ENCODE data around the gene L3MBTL4.
"Not testable (repeated sequence)": the region's sequence is repeated elsewhere in the genome, so short reads cannot be mapped to it uniquely, and the experiment has no call there.

The L3MBTL4 gene

DNA sequence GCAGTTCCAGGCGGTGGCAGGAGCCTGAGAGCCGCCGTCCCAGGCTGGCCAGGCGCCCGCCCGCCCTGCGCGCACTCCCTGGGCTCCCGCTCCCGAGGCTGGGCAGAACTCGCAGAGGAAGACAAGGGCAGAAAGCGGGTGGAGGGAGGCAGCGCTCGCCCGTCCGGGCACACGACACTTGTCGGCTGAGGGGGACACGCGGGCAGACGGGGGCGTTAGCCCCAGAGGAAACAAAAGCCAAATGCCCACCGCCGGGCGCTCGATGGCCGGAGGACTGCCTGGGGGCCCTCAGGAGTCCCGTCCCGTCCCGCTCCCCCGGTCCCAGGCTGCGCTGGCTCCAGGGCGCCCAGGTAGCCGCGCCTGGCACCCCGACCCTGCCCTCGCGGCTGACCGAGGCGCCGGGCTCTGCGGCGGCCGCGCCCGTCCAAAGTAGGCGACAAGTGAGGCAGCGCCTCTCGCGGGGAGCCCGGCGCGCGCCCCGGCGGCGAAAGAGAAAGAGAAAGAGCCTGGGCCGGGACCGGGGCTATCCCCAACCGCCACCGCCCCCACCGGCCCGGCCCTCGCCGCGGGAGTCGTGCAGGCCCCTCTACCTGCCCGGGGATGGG is 491 bp downstream of the L3MBTL4 start:
- H3K4me1 ChIP-seq (ENCODE audit: insufficient read depth, low read length) = no peaks in the 10 kb centered on the region
- H3K9ac ChIP-seq (ENCODE audit: low read depth, low read length) = peak overlapping the region; percentile 87
- no peaks in the 10 kb centered on the region for H3K36me3 ChIP-seq (ENCODE audit: insufficient read depth, low read length)
- H3K9me3 ChIP-seq (ENCODE audit: control insufficient read depth, insufficient read depth, low read length) = no peaks in the 10 kb centered on the region

- Histone ChIP-seq H3K36me3 (ENCODE audit: insufficient read depth, low read length) (no peaks in the 10 kb centered on the region), H3K9me3 (ENCODE audit: control insufficient read depth, insufficient read depth, low read length) (no peaks in the 10 kb centered on the region), H3K4me1 (ENCODE audit: insufficient read depth, low read length) (no peaks in the 10 kb centered on the region), H3K9ac (ENCODE audit: low read depth, low read length) (peak overlapping the region; percentile 87)
Measured at GRCh38 chr18:6413579-6414117, 1.1 kb downstream of the L3MBTL4 start.

DNA sequence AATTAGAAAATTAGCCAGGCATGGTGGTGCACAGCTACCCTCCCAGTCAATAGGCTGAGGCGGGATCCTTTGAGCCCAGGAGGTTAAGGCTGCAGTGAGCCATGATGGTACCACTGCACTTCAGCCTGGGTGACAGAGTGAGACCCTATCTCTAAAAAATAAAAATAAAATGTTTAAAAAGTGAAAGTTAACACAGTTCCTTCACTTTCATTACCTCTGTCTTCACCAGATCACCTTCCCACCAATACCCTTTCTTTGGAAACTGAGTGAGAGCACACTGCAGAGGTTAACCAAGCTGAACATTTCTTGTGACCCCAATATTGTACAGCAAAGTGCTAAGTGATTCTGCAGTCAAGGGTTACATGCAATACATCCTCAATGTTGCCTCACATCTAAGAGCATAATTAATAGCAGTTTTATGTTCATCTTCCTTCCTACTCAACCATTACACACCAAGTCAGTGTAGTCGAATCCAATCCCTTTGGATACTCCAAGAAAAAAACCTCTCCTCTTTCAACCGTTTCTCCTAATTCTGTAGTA is 1.7 kb downstream of the L3MBTL4 start:
- Histone ChIP-seq H3K9me3 (ENCODE audit: control insufficient read depth, insufficient read depth, low read length) (no peaks in the 10 kb centered on the region), H3K36me3 (ENCODE audit: insufficient read depth, low read length) (no peaks in the 10 kb centered on the region), H3K9ac (ENCODE audit: low read depth, low read length) (no peak overlapping the region), H3K4me1 (ENCODE audit: insufficient read depth, low read length) (no peaks in the 10 kb centered on the region)

GRCh38 chr18:6411382-6411781 is 3.3 kb downstream of the L3MBTL4 start:
- H3K9me3 ChIP-seq (ENCODE audit: control insufficient read depth, insufficient read depth, low read length) = no peaks in the 10 kb centered on the region
- peaks cover 7% of the 10 kb centered on the region for H3K4me1 ChIP-seq (ENCODE audit: insufficient read depth, low read length)
- no peaks in the 10 kb centered on the region for H3K36me3 ChIP-seq (ENCODE audit: insufficient read depth, low read length)
- no peak overlapping the region for H3K9ac ChIP-seq (ENCODE audit: low read depth, low read length)

DNA sequence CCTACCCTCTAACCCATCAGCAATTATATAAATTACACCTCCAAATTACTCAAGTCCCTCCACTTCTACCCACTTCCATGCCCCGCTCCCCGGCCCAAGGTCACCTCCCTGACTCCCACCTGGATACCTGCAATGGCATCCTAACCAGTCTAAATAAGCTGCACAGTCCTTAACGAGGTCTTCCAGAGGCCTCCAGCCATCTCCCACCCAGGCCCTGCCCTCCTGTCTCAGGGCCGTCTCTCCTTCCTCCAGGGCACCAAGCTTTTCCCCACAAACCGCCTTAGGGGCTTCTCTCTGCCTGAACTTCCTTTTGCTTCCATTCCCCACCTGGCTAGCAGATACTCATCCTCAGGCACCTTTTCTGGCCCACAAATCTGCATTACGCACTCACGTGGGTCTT is 4.8 kb downstream of the L3MBTL4 start:
- Histone ChIP-seq H3K9me3 (ENCODE audit: control insufficient read depth, insufficient read depth, low read length) (no peaks in the 10 kb centered on the region), H3K4me1 (ENCODE audit: insufficient read depth, low read length) (peaks cover 13% of the 10 kb centered on the region), H3K9ac (ENCODE audit: low read depth, low read length) (no peak overlapping the region), H3K36me3 (ENCODE audit: insufficient read depth, low read length) (no peaks in the 10 kb centered on the region)

- not testable (repeated sequence) for H3K9me3 ChIP-seq (ENCODE audit: control insufficient read depth, insufficient read depth, low read length); H3K36me3 ChIP-seq (ENCODE audit: insufficient read depth, low read length); H3K9ac ChIP-seq (ENCODE audit: low read depth, low read length)
- peaks cover 13% of the 10 kb centered on the region for H3K4me1 ChIP-seq (ENCODE audit: insufficient read depth, low read length)
Measured at GRCh38 chr18:6408543-6408942, 6.2 kb downstream of the L3MBTL4 start.

GRCh38 chr18:6406910-6407470 is 7.7 kb downstream of the L3MBTL4 start:
- no peaks in the 10 kb centered on the region for H3K9me3 ChIP-seq (ENCODE audit: control insufficient read depth, insufficient read depth, low read length)
- H3K9ac ChIP-seq (ENCODE audit: low read depth, low read length) = no peak overlapping the region
- no peaks in the 10 kb centered on the region for H3K36me3 ChIP-seq (ENCODE audit: insufficient read depth, low read length)
- H3K4me1 ChIP-seq (ENCODE audit: insufficient read depth, low read length) = peaks cover 13% of the 10 kb centered on the region

DNA sequence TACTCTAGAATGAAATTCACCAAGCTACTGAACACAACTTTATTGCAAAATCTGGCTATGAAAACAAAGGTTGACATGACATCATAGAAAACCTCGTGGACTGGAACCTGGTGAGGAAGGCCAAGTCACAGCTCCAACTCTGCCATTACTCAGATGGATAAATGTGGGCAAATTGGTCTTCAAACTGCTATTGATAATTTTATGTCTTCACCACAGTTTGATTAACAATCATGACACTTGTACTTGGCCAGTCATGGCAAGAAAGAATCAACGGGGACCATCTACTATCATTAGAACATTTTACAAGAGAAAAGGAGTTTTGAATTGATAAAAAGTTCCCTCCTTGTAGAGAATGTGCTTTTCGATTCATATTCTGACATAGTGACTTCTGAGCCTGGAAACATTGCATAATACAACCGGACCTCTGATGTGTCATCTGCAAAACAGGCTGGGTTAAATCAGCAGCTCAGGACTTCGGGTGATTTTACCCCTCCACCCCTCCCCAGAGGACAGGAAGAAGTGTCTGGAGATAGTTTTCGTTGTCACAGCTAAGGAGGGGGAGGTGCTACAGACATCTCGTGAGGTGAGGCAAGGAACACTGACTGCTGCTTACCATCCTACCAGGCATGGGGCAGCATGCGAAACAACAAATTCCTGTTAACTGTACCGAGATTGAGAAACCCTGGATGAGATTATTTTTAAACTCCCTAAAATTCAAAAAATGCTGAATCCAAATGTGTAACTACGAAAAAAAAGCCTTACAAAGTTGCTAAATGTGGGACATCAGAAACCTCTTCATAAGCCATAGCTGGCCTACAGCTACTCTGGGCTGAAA is 8.4 kb downstream of the L3MBTL4 start:
- peaks cover 13% of the 10 kb centered on the region for H3K4me1 ChIP-seq (ENCODE audit: insufficient read depth, low read length)
- H3K9ac ChIP-seq (ENCODE audit: low read depth, low read length) = no peak overlapping the region
- no peaks in the 10 kb centered on the region for H3K9me3 ChIP-seq (ENCODE audit: control insufficient read depth, insufficient read depth, low read length)
- H3K36me3 ChIP-seq (ENCODE audit: insufficient read depth, low read length) = no peaks in the 10 kb centered on the region

DNA sequence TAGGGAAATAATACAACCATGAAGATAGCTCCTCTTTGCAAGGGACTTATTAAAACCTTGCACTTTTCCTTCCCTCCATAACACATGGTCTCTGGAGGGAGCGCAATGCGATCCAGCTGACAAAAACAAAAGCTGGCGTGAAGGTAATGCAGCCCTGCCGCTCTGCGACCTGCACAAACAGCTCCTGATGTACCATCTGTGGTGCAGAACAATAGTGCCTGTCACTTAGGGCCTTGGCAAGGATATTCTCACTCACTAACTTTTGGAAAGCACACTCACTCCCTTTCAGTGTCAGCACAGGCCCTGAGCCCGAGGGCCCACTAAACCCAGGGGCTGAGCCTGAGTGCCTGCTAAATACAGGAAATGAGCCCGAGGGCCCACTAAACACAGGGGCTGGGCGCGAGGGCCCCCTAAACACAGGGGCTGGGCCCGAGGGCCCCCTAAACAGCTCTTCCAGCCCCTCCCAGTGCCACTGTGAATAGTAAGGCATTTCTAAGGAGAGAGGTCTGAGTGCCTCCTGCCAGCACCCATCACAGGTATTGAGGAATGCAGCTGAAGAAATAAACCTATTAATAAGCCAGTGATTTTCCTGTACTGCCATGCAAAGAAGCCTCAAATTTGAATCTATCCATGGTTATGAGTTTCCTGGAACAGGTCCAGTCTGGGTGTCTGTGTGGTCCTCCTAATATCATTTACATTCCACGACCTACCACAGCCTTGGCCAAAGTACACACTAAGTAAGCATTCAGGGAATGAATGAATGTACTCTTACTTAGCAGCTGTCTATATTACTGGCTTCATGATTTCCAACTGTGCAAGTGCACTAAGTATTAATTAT is 9.3 kb downstream of the L3MBTL4 start:
- no peaks in the 10 kb centered on the region for H3K9me3 ChIP-seq (ENCODE audit: control insufficient read depth, insufficient read depth, low read length)
- no peak overlapping the region for H3K9ac ChIP-seq (ENCODE audit: low read depth, low read length)
- no peaks in the 10 kb centered on the region for H3K36me3 ChIP-seq (ENCODE audit: insufficient read depth, low read length)
- peaks cover 13% of the 10 kb centered on the region for H3K4me1 ChIP-seq (ENCODE audit: insufficient read depth, low read length)

DNA sequence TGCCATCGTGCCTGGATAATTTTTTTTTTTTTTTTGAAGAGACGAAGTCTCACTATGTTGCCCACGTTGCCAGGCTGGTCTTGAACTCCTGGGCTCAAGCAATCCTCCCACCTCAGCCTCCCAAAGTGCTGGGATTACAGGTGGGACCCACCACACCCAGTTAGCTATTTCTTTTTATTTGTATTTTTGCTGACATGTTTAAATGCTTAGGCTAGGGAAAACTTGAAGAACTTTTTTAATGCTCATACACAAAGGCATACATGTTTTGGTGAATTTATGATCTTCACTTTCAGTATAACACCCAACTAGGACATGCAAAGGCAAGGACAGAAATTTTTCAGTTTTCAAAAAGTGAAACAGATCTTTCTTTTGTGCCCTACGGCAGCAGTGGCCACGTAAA is 9.9 kb downstream of the L3MBTL4 start:
- Histone ChIP-seq H3K36me3 (ENCODE audit: insufficient read depth, low read length) (no peaks in the 10 kb centered on the region), H3K9me3 (ENCODE audit: control insufficient read depth, insufficient read depth, low read length) (no peaks in the 10 kb centered on the region), H3K9ac (ENCODE audit: low read depth, low read length) (no peak overlapping the region), H3K4me1 (ENCODE audit: insufficient read depth, low read length) (peaks cover 13% of the 10 kb centered on the region)

DNA sequence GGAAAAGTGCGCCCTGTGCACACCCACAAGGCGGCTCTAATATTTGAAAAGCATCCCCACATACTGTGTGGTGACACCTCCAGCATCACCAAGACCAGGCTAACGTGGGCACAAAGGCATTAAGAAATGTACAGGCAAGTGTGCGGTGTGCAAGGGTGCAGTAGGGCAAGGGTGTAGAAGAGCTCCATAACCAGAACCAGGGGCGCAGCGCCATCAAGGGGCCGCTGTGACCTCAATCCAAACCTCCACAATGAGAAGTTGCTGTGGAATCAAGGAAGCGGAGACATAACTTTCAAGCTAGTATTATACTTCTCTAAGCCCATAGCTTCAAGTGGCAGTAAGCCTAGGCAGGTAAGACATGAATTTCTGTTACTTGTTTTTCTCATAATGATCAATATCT is 13.0 kb downstream of the L3MBTL4 start:
- peaks cover 9% of the 10 kb centered on the region for H3K4me1 ChIP-seq (ENCODE audit: insufficient read depth, low read length)
- H3K9me3 ChIP-seq (ENCODE audit: control insufficient read depth, insufficient read depth, low read length) = no peaks in the 10 kb centered on the region
- H3K9ac ChIP-seq (ENCODE audit: low read depth, low read length) = no peak overlapping the region
- H3K36me3 ChIP-seq (ENCODE audit: insufficient read depth, low read length) = no peaks in the 10 kb centered on the region

DNA sequence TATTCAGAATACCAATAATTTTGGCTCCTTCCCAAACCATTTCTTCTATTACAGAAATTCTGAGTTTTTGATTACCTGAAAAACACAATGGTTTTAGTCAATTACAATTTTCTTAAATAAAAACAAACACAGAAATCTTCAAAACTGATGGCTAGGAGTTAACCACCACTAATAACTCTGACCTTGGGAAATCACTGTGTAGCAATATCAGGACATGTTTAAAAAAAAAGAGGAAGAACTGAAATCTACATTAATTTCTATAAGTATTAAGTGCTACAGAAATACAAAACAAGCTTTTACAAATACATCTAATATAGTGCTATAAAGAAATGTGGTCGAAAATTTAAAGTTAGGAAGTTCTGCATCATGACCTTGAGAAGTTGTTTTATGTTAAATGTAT is 14.9 kb downstream of the L3MBTL4 start:
- H3K9ac ChIP-seq (ENCODE audit: low read depth, low read length) = no peak overlapping the region
- no peaks in the 10 kb centered on the region for H3K4me1 ChIP-seq (ENCODE audit: insufficient read depth, low read length)
- H3K9me3 ChIP-seq (ENCODE audit: control insufficient read depth, insufficient read depth, low read length) = no peaks in the 10 kb centered on the region
- H3K36me3 ChIP-seq (ENCODE audit: insufficient read depth, low read length) = no peaks in the 10 kb centered on the region

DNA sequence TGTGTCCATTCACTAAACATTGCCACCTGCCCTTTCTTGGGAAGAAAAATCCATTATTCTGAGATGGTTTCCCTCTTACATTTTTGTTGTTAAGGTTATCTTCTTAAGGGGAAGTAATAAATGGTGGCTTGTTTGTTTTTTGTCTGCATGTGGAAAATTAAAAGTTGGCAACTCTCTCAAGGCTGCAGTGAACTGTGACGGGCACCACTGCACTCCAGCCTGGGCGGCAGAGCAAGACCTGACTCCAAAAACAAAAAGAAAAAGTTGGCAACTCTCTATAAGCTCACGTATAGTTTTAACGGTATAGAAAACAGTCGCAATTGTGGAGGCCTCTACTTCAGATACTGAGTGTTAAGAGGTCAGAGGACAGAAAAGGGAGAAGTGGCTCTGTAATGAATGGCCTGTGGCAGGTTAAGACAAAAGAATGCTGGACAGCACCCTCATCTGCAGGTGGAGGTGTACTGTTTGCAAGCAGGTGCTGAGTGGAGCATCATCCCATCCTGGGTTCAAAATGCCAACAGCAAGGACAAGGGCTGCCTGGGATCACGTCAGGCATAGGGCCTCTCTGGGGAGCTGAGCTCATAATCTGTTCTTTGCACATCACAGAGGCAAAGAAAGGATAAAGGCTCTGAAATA is 16.7 kb downstream of the L3MBTL4 start:
- Histone ChIP-seq H3K36me3 (ENCODE audit: insufficient read depth, low read length) (no peaks in the 10 kb centered on the region), H3K9ac (ENCODE audit: low read depth, low read length) (no peak overlapping the region), H3K9me3 (ENCODE audit: control insufficient read depth, insufficient read depth, low read length) (no peaks in the 10 kb centered on the region), H3K4me1 (ENCODE audit: insufficient read depth, low read length) (no peaks in the 10 kb centered on the region)

GRCh38 chr18:6396847-6397246 is 17.9 kb downstream of the L3MBTL4 start:
- H3K36me3 ChIP-seq (ENCODE audit: insufficient read depth, low read length) = no peaks in the 10 kb centered on the region
- no peak overlapping the region for H3K9ac ChIP-seq (ENCODE audit: low read depth, low read length)
- no peaks in the 10 kb centered on the region; the same call in 1 of the 2 replicates for H3K9me3 ChIP-seq (ENCODE audit: control insufficient read depth, insufficient read depth, low read length)
- H3K4me1 ChIP-seq (ENCODE audit: insufficient read depth, low read length) = no peaks in the 10 kb centered on the region
